PC-9 (cell line): Measurements from ENCODE around the gene TMEM25. TPM values are rescaled to one million over a fixed set of nuclear protein-coding genes. Genes with fewer than 3 reads are reported as not detected.
A peak's percentile ranks its signal among the peaks of the same experiment; 100 is the strongest.

Source experiments
- BruUV-seq: library from RNA; stranded (reverse); fragments of 400-500 nt; replicated peaks from 2 replicates; lab custom pipeline; 2021; lab: Mats Ljungman, UMichigan
- CTCF ChIA-PET: fragments of 300-600 bp; sonication (Branson Sonifier 250); formaldehyde crosslinking; loops from one replicate; lab custom pipeline; 2022; ENCODE audit warnings: antibody characterized with exemption; lab: Charles Lee
- POLR2A ChIA-PET: fragments of 300-600 bp; sonication (Branson Sonifier 250); formaldehyde crosslinking; loops from one replicate; lab custom pipeline; 2022; ENCODE audit warnings: antibody characterized with exemption; ENCODE audit not compliant: unreplicated experiment; lab: Charles Lee
- DNase-seq, 2 experiments: peaks; one replicate each; pipeline versions ENCODE4 v3.0.0 to v3.0.0-alpha.2; 2015 to 2022; ENCODE audit warnings: mixed read lengths in 1 of 2
- H2AFZ ChIP-seq: fragments of 200-600 bp; sonication (generic); 2 replicates; pipeline ENCODE4 v1.8.1; 2017; ENCODE audit warnings: antibody characterized with exemption
- H3F3A ChIP-seq: fragments of 200-600 bp; sonication (generic); 2 replicates; pipeline ENCODE4 v1.8.1; 2017; ENCODE audit warnings: antibody characterized with exemption, mild to moderate bottlenecking, low read depth; ENCODE audit not compliant: insufficient read depth
- H3K27ac ChIP-seq: fragments of 200-600 bp; sonication (generic); 2 replicates; pipeline ENCODE4 v1.6.1; 2016; ENCODE audit warnings: mixed run types
- H3K27me3 ChIP-seq: fragments of 200-600 bp; sonication (generic); 2 replicates; pipeline ENCODE4 v1.6.1; 2016; ENCODE audit warnings: low read depth, mixed run types; ENCODE audit not compliant: insufficient read depth
- H3K36me3 ChIP-seq: fragments of 200-600 bp; sonication (generic); 2 replicates; pipeline ENCODE4 v1.6.1; 2016; ENCODE audit warnings: low read depth, mixed run types
- H3K4me1 ChIP-seq: fragments of 200-600 bp; sonication (generic); replicated peaks from 2 replicates; pipeline ENCODE4 v1.6.1; 2016; ENCODE audit warnings: mixed run types; ENCODE audit not compliant: insufficient read depth
- H3K4me2 ChIP-seq: fragments of 200-600 bp; sonication (generic); 2 replicates; pipeline ENCODE4 v1.6.1; 2017; ENCODE audit warnings: mixed run types
- H3K4me3 ChIP-seq: fragments of 200-600 bp; sonication (generic); 2 replicates; pipeline ENCODE4 v1.6.1; 2016; ENCODE audit warnings: mixed run types
- H3K79me2 ChIP-seq: fragments of 200-600 bp; sonication (generic); 2 replicates; pipeline ENCODE4 v1.6.1; 2017; ENCODE audit warnings: low read depth, mixed run types
- H3K9me2 ChIP-seq: fragments of 200-600 bp; sonication (generic); 2 replicates; pipeline ENCODE4 v1.8.1; 2017; ENCODE audit warnings: mild to moderate bottlenecking; ENCODE audit not compliant: insufficient read depth
- H3K9me3 ChIP-seq: fragments of 200-600 bp; sonication (generic); 2 replicates; pipeline ENCODE4 v1.8.1; 2016; ENCODE audit warnings: low read depth; ENCODE audit not compliant: insufficient read depth
- H4K20me1 ChIP-seq: fragments of 200-600 bp; sonication (generic); 2 replicates; pipeline ENCODE4 v1.8.1; 2017; ENCODE audit not compliant: insufficient read depth
- EZH2 ChIP-seq: fragments of 200-600 bp; sonication (generic); IDR thresholded peaks from 2 replicates; pipeline ENCODE4 v1.8.0; 2017; ENCODE audit warnings: antibody characterized with exemption, low read depth
- intact Hi-C: fragments of 100-400 bp; cut with micrococcal nuclease; formaldehyde crosslinking; loops from one replicate; pipeline ENCODE4 v1.10.0; 2022; ENCODE audit not compliant: unreplicated experiment
- total RNA-seq: library from RNA; stranded (reverse); gene quantifications from 2 replicates; pipeline ENCODE4 v1.2.3, GENCODE V29; 2021
- TF ChIP-seq, protein P1 (sequence below): fragments of 200-600 bp; sonication (generic); conservative IDR thresholded peaks from 2 replicates; pipeline ENCODE4 v1.6.1; 2017; ENCODE audit warnings: mixed run types, antibody characterized with exemption, mild to moderate bottlenecking, moderate library complexity

TMEM25 gene
- total RNA-seq, 1 experiment from 2014 or later = 14.1 TPM

DNA sequence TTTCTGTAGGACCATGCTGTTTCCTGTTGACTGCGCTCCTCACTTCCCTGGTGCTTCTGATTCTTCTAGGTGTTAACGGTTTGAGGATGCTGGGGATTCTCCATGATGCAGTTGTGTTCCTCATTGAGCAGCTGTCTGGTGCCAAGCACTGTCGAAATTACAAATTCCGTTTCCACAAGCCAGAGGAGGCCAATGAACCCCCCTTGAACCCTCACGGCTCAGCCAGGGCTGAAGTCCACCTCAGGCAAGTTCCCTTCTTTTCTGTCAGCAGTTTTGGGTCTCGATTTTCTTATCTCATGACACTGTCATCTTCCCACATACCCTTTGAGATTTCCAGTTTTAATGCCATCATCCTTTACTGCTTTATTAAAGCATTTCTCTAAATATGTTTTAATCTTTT lies 11.4 kb upstream of the TMEM25 start:
- Histone ChIP-seq H3K27me3 (no peaks in the 10 kb centered on the region), H4K20me1 (0 out of 2 replicates have a peak, but pooled peaks cover 3% of the 10 kb centered on the region), H3K79me2 (no peaks in the 10 kb centered on the region), H3K4me3 (no peak overlapping the region), H3K9me2 (no peaks in the 10 kb centered on the region), H3K4me1 (no peaks in the 10 kb centered on the region), H3K36me3 (peaks cover 54% of the 10 kb centered on the region), H2AFZ (no peak overlapping the region), H3F3A (peaks cover 15% of the 10 kb centered on the region; the same call in 1 of the 2 replicates), H3K27ac (no peak overlapping the region), H3K4me2 (no peak overlapping the region), H3K9me3 (no peaks in the 10 kb centered on the region)
- BruUV-seq = no TSS peak
- CTCF ChIA-PET = no interaction called here
- TF ChIP-seq, protein P1, sequence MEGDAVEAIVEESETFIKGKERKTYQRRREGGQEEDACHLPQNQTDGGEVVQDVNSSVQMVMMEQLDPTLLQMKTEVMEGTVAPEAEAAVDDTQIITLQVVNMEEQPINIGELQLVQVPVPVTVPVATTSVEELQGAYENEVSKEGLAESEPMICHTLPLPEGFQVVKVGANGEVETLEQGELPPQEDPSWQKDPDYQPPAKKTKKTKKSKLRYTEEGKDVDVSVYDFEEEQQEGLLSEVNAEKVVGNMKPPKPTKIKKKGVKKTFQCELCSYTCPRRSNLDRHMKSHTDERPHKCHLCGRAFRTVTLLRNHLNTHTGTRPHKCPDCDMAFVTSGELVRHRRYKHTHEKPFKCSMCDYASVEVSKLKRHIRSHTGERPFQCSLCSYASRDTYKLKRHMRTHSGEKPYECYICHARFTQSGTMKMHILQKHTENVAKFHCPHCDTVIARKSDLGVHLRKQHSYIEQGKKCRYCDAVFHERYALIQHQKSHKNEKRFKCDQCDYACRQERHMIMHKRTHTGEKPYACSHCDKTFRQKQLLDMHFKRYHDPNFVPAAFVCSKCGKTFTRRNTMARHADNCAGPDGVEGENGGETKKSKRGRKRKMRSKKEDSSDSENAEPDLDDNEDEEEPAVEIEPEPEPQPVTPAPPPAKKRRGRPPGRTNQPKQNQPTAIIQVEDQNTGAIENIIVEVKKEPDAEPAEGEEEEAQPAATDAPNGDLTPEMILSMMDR = no peak
- no peak for TF ChIP-seq EZH2
- no peak for DNase-seq
- POLR2A ChIA-PET = no interaction called here
- intact Hi-C loops = no loop called here

DNA sequence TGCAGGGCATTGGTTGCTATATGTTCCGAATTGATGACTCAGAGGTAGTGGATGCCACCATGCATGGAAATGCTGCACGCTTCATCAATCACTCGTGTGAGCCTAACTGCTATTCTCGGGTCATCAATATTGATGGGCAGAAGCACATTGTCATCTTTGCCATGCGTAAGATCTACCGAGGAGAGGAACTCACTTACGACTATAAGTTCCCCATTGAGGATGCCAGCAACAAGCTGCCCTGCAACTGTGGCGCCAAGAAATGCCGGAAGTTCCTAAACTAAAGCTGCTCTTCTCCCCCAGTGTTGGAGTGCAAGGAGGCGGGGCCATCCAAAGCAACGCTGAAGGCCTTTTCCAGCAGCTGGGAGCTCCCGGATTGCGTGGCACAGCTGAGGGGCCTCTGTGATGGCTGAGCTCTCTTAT lies 9.1 kb upstream of the TMEM25 start:
- intact Hi-C loops = no loop called here
- H3K9me3 ChIP-seq = no peaks in the 10 kb centered on the region
- no peaks in the 10 kb centered on the region for H3K27me3 ChIP-seq
- H2AFZ ChIP-seq = no peak overlapping the region
- ChIA-PET CTCF (no interaction called here), POLR2A (interaction anchor here (0.6 kb wide), 1 partner anchor 112 kb away, joined by 4 read pairs; no protein-coding TSS in a partner anchor)
- TF ChIP-seq, protein P1 = no peak
- TF ChIP-seq EZH2 = no peak
- H3K4me2 ChIP-seq = no peak overlapping the region
- peaks cover 44% of the 10 kb centered on the region for H3K36me3 ChIP-seq
- H3K4me3 ChIP-seq = no peak overlapping the region
- DNase-seq = no peak
- peaks cover 21% of the 10 kb centered on the region for H3F3A ChIP-seq
- BruUV-seq = no TSS peak
- no peaks in the 10 kb centered on the region for H3K9me2 ChIP-seq
- no peaks in the 10 kb centered on the region for H4K20me1 ChIP-seq
- peaks cover 8% of the 10 kb centered on the region for H3K4me1 ChIP-seq
- no peak overlapping the region for H3K27ac ChIP-seq
- no peaks in the 10 kb centered on the region for H3K79me2 ChIP-seq

DNA sequence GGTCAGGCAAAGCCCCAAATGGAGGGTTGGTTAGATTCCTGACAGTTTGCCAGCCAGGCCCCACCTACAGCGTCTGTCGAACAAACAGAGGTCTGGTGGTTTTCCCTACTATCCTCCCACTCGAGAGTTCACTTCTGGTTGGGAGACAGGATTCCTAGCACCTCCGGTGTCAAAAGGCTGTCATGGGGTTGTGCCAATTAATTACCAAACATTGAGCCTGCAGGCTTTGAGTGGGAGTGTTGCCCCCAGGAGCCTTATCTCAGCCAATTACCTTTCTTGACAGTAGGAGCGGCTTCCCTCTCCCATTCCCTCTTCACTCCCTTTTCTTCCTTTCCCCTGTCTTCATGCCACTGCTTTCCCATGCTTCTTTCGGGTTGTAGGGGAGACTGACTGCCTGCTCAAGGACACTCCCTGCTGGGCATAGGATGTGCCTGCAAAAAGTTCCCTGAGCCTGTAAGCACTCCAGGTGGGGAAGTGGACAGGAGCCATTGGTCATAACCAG lies 8.4 kb upstream of the TMEM25 start:
- POLR2A ChIA-PET = interaction anchor here (0.6 kb wide), 1 partner anchor 113 kb away, joined by 4 read pairs; no protein-coding TSS in a partner anchor

More for the DNA sequence above, 8.4 kb upstream of the TMEM25 start:
- CTCF ChIA-PET = no interaction called here
- Histone ChIP-seq H3K4me3 (no peak overlapping the region), H3K27me3 (no peaks in the 10 kb centered on the region), H4K20me1 (no peaks in the 10 kb centered on the region), H3K4me1 (peaks cover 10% of the 10 kb centered on the region), H3K9me3 (no peaks in the 10 kb centered on the region), H3F3A (peaks cover 26% of the 10 kb centered on the region), H3K27ac (no peak overlapping the region), H3K4me2 (no peak overlapping the region), H3K79me2 (no peaks in the 10 kb centered on the region), H2AFZ (no peak overlapping the region), H3K9me2 (no peaks in the 10 kb centered on the region), H3K36me3 (peaks cover 41% of the 10 kb centered on the region)
- no peak for TF ChIP-seq EZH2
- TF ChIP-seq, protein P1 = peak; percentile 47; the same call in 1 of the 2 replicates
- no peak for DNase-seq
- no TSS peak for BruUV-seq
- intact Hi-C loops = no loop called here
